ENCODE data around the gene MSI2. TPM values are rescaled to one million over a fixed set of nuclear protein-coding genes. Genes with fewer than 3 reads are reported as not detected.
A peak's percentile ranks its signal among the peaks of the same experiment; 100 is the strongest.

MSI2 gene
- total RNA-seq, 2 experiments from 2014 or later: 87.6 to 96.0 TPM

DNA sequence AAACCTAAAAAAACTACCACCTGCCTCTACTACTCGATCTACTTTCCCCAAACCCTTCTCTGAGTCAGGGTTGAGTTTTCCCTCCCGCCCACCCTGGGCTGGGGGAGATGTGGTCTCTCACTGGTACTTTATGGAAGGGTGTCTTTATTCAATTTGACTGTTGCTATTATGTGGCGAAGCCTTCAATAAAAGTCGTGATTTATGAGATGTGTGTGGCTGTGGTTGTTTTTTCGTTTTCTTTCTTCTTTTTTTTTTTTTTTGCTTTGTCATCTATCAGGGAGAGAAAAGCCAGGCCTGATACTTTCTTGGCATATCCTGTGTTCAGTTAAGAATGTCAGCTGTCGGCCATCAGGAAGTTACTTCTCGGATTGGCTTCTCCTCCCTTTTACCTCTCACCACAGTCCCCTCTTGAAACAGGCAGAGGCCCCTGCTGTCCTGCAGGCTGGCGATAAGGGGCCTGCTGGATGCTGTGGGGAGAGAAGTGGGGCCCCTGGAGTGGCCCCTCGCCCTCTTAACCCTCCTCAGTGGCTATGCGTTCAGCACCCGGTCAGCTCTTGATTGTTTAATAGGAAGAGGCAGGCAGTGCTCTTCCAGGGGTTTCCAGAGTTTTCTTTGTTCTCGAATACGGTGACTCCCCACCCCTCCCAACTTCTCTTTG is 123.0 kb downstream of the MSI2 start:
- H3K36me3 Mint-ChIP-seq (ENCODE audit: low read depth): peaks cover 18% of the 10 kb centered on the region
- H3K4me3 Mint-ChIP-seq: no peak overlapping the region
- H3K4me1 Mint-ChIP-seq: peaks cover 13% of the 10 kb centered on the region
- H3K27ac Mint-ChIP-seq: peak overlapping the region; percentile 44
- ChIA-PET CTCF (no interaction called here), POLR2A (no interaction called here)
- H3K27me3 Mint-ChIP-seq: no peaks in the 10 kb centered on the region
- no peak for DNase-seq
- peaks cover 8% of the 10 kb centered on the region for H3K9me3 Mint-ChIP-seq

DNA sequence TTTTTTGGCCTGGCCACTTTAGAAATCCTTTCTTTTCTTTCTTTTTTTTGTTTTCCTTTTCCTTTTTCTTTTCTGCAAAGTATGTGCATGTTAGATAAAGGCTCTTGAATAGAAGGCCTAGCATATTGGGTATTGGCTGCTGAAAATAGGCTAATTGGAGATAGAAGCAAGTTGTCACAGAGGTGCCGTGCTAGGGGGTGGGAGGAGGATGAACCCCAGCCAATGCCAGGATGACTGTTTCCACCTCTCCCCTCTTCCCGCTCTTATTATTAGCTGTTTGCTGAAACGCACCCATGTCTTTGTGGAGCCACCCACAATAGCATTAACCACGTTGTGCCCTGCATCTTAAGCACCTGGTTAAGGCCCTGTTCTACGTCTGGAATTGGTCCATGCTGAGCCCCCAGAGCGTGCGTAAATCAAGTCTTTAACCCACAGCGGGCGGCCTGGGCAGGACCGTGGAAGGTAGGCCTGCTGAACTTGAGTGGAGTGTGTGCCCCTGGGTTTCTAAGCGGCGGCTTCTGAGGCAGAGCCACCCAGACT is 123.6 kb downstream of the MSI2 start:
- no peaks in the 10 kb centered on the region for H3K27me3 Mint-ChIP-seq
- no peak overlapping the region for H3K4me3 Mint-ChIP-seq
- ChIA-PET POLR2A (no interaction called here), CTCF (no interaction called here)
- no peak for DNase-seq
- peaks cover 13% of the 10 kb centered on the region for H3K9me3 Mint-ChIP-seq
- peaks cover 23% of the 10 kb centered on the region for H3K36me3 Mint-ChIP-seq (ENCODE audit: low read depth)
- H3K4me1 Mint-ChIP-seq: peaks cover 13% of the 10 kb centered on the region
- no peak overlapping the region for H3K27ac Mint-ChIP-seq

DNA sequence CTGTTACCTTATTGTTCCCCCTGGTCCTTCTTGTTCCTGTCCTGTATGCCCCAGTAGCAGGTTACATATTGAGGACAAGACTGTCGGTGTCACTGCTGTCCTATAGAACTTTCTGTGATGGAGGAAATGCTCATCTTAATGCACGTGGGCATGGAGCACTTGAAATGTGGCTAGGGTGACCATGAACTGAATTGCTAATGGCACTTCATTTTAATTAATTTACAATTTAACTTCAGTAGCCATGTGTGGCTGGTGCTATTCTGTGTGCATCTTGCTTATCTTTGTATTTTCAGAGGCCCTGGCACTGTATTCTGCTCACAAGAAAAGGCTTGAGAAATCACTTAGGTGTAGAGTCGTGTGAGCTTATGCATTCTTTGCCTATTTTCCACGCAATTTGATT is 125.2 kb downstream of the MSI2 start:
- Mint-ChIP-seq H3K27ac (no peak overlapping the region), H3K27me3 (no peaks in the 10 kb centered on the region), H3K9me3 (peaks cover 25% of the 10 kb centered on the region), H3K4me3 (no peak overlapping the region), H3K4me1 (peaks cover 13% of the 10 kb centered on the region), H3K36me3 (ENCODE audit: low read depth) (peaks cover 32% of the 10 kb centered on the region)
- CTCF ChIA-PET: no interaction called here
- POLR2A ChIA-PET: no interaction called here
- no peak for DNase-seq

DNA sequence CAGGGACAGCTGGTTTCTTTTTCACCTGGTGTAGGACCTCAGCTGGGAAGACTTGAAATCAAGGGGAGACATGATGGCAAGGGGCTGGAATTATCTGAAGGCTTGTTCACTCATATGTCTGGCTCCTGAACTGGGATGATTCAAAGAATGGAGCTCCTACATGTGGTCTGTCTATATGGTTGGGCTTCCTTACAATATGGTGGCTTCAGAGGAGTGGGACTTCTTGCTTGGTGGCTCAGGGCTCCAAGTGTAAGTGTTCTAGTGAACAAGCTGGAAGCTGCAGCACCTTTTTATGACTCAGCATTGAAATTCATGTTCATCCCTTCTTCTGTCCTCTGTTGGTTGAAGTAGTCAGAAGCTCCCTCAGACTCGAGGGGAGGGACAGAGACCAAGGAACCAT is 127.9 kb downstream of the MSI2 start:
- Mint-ChIP-seq H3K4me1 (peaks cover 5% of the 10 kb centered on the region), H3K36me3 (ENCODE audit: low read depth) (peaks cover 50% of the 10 kb centered on the region), H3K4me3 (no peak overlapping the region), H3K9me3 (peaks cover 40% of the 10 kb centered on the region), H3K27me3 (no peaks in the 10 kb centered on the region), H3K27ac (no peak overlapping the region)
- ChIA-PET POLR2A (no interaction called here), CTCF (interaction anchor here (1.4 kb wide), 1 partner anchor 17 kb away, joined by 3 read pairs; no protein-coding TSS in a partner anchor)
- no peak for DNase-seq

DNA sequence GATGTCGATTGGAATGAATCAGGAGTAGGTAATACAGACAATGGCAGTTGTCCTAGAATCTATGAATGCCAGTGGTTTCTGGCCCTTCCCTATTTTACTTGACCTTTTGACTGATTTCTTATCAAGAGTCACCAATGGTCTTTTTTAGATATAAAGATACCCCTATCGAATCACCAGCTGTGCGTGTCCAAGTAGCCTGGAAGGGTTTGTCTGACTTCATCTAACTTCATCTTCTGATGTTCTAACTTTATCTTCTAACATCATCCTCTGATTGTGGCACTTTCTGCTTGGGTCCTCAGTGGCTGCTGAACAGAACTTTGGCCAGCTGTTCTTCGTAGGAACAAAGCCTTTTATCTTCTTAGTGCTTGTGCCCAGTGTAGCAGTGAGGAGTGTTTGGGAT is 129.7 kb downstream of the MSI2 start:
- Mint-ChIP-seq H3K36me3 (ENCODE audit: low read depth) (peaks cover 54% of the 10 kb centered on the region), H3K4me1 (no peaks in the 10 kb centered on the region), H3K27ac (no peak overlapping the region), H3K4me3 (no peak overlapping the region), H3K9me3 (peaks cover 40% of the 10 kb centered on the region), H3K27me3 (no peaks in the 10 kb centered on the region)
- ChIA-PET CTCF (no interaction called here), POLR2A (no interaction called here)
- DNase-seq: no peak

DNA sequence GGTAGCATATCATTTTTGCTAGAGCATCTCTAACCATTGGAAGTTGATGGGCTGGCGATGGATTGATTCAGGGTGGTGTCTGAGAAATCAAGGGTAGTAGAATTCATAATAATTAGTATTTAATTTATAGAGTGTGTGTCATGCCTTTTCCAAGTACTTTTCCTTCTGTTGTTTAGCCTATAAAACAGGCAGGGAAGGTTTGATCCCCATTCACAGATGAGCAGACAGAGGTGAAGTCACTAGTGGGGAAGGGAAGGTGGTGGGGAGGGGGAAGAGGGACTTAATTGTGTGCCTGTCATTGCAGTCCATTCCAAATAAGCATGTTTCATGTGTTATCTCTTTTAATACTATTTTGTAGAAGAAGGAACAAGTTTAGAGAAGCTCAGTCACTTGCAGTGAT is 131.3 kb downstream of the MSI2 start:
- H3K9me3 Mint-ChIP-seq: peaks cover 43% of the 10 kb centered on the region
- H3K4me3 Mint-ChIP-seq: no peak overlapping the region
- H3K36me3 Mint-ChIP-seq (ENCODE audit: low read depth): peaks cover 63% of the 10 kb centered on the region
- ChIA-PET CTCF (no interaction called here), POLR2A (no interaction called here)
- no peaks in the 10 kb centered on the region for H3K27me3 Mint-ChIP-seq
- no peak for DNase-seq
- no peaks in the 10 kb centered on the region for H3K4me1 Mint-ChIP-seq
- H3K27ac Mint-ChIP-seq: no peak overlapping the region

DNA sequence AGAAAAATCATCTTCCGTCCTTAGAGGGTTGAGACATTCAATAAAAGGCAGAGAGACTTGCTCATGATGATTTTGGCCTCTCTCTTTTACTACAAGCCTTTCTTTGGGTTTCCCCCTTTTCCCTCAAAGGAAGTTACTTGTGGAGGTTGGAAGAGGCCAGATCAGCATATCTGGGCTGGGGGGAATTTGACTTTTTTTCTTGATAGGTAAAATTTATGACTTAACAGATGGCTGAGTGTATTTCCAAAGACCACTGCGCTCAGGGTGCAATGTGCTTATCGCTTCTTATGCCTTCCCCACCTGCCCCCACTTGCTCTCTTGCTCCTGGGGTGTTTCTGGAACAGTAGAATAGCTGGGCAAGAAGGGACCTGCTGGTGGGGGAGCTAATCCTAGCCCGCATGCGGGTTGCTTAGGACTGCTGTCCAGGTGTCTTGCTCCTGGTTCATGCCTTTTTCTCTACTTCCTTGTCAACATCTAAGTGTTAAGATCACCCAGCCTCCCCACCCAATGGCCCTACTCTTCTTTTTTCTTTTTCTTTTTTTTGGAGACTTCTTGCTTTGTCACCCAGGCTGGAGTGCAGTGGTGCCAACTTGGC is 131.9 kb downstream of the MSI2 start:
- Mint-ChIP-seq H3K27ac (no peak overlapping the region), H3K36me3 (ENCODE audit: low read depth) (peaks cover 66% of the 10 kb centered on the region), H3K9me3 (peaks cover 46% of the 10 kb centered on the region), H3K4me3 (no peak overlapping the region), H3K4me1 (no peaks in the 10 kb centered on the region), H3K27me3 (no peaks in the 10 kb centered on the region)
- CTCF ChIA-PET: no interaction called here
- POLR2A ChIA-PET: interaction anchor here (0.7 kb wide), 1 partner anchor 82 kb away, joined by 4 read pairs; no protein-coding TSS in a partner anchor
- no peak for DNase-seq

DNA sequence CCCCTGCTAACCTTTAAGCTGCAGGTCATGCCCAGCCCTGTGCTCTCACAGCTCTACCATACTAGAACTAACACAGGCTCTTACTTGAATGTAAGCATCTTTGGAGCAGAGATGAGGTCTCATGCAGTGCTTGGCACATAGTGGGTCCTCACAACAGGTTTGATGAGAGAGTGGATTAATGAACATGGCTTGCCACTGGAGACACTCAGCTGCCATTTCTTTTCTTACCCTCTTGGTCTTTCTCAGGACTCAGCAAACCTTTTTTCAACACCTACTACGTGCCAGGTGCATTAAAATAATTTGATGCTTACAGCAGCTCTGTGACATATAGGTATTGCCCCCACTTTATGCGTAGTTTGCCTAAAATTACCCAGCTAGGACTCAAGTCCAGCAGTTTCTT is 133.2 kb downstream of the MSI2 start:
- H3K27ac Mint-ChIP-seq: no peak overlapping the region

DNA sequence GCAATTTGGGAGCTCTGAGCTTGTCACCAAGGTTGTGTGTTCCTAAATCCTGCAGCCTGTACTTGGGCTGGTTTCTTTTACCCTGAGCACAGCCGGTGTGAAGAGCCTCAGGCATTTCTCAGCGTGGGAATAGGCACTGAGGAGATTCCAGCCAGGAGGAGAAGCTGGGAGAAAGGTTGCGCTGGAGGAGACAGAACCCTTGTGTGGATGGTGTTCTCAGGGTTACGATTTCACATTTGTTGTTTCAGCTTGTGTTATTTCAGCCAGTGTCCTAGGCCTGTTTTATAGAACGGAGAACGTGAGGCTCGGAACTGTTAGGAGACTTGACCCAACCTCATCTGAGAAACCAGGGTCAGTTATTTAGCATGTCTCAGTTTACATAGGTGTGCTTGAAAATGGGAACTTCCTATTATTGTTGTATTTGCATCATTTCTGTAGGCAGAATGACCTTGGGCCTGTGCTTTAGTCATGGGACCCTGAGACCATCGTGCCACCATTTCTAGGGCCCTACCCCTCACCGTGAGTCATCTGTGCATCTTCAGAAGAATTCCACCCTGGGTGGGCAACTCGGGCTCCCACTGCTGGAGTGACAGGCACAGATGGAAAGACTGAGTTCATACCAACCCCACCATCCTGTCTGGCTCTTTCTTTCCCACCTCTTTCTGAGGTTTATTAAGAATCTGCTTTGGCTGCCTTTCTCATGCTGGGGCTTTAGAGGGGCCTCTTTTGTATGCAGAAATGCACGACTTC is 134.9 kb downstream of the MSI2 start:
- no peak for DNase-seq
- H3K4me3 Mint-ChIP-seq: no peak overlapping the region
- peaks cover 59% of the 10 kb centered on the region for H3K36me3 Mint-ChIP-seq (ENCODE audit: low read depth)
- peaks cover 24% of the 10 kb centered on the region for H3K9me3 Mint-ChIP-seq
- no peak overlapping the region for H3K27ac Mint-ChIP-seq
- H3K27me3 Mint-ChIP-seq: no peaks in the 10 kb centered on the region
- ChIA-PET POLR2A (no interaction called here), CTCF (no interaction called here)
- peaks cover 5% of the 10 kb centered on the region for H3K4me1 Mint-ChIP-seq

More for the DNA sequence above, 133.2 kb downstream of the MSI2 start:
- CTCF ChIA-PET: no interaction called here
- POLR2A ChIA-PET: interaction anchor here (0.7 kb wide), 1 partner anchor 124 kb away, joined by 3 read pairs; no protein-coding TSS in a partner anchor
- Mint-ChIP-seq H3K27me3 (no peaks in the 10 kb centered on the region), H3K36me3 (ENCODE audit: low read depth) (peaks cover 71% of the 10 kb centered on the region), H3K4me1 (no peaks in the 10 kb centered on the region), H3K9me3 (peaks cover 39% of the 10 kb centered on the region), H3K4me3 (no peak overlapping the region)
- no peak for DNase-seq

DNA sequence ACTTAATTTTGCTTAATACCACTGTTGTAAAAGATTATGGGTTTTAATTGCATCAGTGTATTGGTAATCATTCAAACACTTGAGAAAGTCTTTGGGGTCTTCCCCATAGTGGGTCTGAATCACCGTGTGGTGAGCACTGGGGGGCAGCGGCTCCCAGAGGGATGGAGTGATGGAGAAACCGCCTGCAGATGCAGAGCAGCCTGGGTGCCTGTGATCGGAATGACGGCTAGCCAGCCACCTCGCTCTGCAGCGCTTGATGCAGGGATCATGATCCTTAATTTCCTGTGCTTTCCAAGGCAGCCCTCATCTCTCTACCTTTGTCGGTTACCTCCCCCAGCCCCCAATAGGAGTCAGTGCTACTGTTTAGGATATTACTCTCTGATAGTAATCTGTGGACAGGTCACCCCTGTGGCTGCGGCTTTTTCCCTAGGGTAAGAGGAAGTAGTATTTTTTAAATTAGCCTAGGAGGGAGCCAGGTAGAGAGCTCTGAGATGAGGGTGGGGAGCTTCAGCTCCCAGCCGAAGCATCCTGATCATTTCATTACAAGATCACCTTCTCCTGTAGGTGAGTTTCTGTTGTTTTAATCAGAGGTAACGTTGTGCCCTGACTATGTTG is 135.6 kb downstream of the MSI2 start:
- H3K9me3 Mint-ChIP-seq: peaks cover 21% of the 10 kb centered on the region
- CTCF ChIA-PET: interaction anchor here (0.9 kb wide), 1 partner anchor 149 kb away, joined by 3 read pairs; no protein-coding TSS in a partner anchor
- H3K27ac Mint-ChIP-seq: no peak overlapping the region
- H3K4me3 Mint-ChIP-seq: no peak overlapping the region
- peaks cover 54% of the 10 kb centered on the region for H3K36me3 Mint-ChIP-seq (ENCODE audit: low read depth)
- POLR2A ChIA-PET: no interaction called here
- no peaks in the 10 kb centered on the region for H3K27me3 Mint-ChIP-seq
- H3K4me1 Mint-ChIP-seq: peaks cover 5% of the 10 kb centered on the region
- DNase-seq: no peak

DNA sequence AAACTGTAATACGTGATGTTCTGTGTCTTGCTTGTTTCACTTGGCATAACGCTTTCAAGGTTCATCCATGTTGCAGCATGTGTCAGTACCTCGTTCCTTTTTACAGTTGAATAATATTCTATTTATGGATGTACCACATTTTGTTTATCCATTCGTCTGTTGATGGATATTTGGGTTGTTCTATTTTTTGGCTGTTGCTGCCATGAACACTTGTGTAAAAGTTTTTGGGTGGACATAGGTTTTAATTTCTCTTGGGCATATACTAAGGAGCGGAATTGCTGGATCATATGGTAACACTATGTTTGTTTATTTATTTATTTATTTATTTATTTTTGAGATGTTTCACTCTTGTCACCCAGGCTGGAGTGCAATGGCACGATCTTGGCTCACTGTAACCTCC is 137.0 kb downstream of the MSI2 start:
- H3K9me3 Mint-ChIP-seq: peaks cover 9% of the 10 kb centered on the region
- no peak for DNase-seq
- CTCF ChIA-PET: no interaction called here
- POLR2A ChIA-PET: no interaction called here
- H3K36me3 Mint-ChIP-seq (ENCODE audit: low read depth): peaks cover 42% of the 10 kb centered on the region
- H3K27ac Mint-ChIP-seq: no peak overlapping the region
- H3K27me3 Mint-ChIP-seq: no peaks in the 10 kb centered on the region
- H3K4me3 Mint-ChIP-seq: no peak overlapping the region
- H3K4me1 Mint-ChIP-seq: peaks cover 5% of the 10 kb centered on the region

DNA sequence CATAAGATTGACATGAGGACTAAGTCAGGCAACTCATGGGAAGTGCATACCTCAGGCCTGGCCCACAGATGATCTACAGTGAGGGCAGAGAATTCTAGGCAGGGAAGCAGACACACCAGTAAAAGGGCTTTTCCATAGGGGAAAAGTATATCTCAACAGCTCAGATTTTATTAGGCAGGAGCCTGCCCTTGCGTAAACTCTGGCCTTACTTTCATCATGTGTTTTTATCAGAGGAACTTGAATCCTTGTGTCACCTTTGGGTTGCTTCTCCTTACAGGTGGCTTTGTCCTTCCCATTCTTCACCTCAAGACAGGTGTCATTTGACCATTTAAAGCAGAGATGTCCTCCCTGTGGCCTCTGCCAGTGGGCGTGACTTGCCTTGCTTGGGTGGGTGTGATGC is 138.1 kb downstream of the MSI2 start:
- H3K27ac Mint-ChIP-seq: no peak overlapping the region
- H3K27me3 Mint-ChIP-seq: no peaks in the 10 kb centered on the region
- DNase-seq: no peak
- peaks cover 5% of the 10 kb centered on the region for H3K4me1 Mint-ChIP-seq
- H3K9me3 Mint-ChIP-seq: peaks cover 8% of the 10 kb centered on the region
- no peak overlapping the region for H3K4me3 Mint-ChIP-seq
- ChIA-PET CTCF (no interaction called here), POLR2A (no interaction called here)
- H3K36me3 Mint-ChIP-seq (ENCODE audit: low read depth): peaks cover 38% of the 10 kb centered on the region
